GM19395 (cell line): ENCODE data around the gene PABPN1L.

Experiments used
- ATAC-seq: cut with Tn5 transposase; IDR thresholded peaks from one replicate; pipeline ENCODE4 v1.9.1; 2021; ENCODE audit warnings: mild to moderate bottlenecking, moderate library complexity; ENCODE audit not compliant: unreplicated experiment

Gene PABPN1L

GRCh38 chr16:88870608-88871348, 4.3 kb upstream of the PABPN1L start:
- no peak for ATAC-seq

GRCh38 chr16:88869673-88869980, 3.2 kb upstream of the PABPN1L start:
- ATAC-seq, result no peak

GRCh38 chr16:88868974-88869672, 2.7 kb upstream of the PABPN1L start:
- ATAC-seq, result no peak

DNA sequence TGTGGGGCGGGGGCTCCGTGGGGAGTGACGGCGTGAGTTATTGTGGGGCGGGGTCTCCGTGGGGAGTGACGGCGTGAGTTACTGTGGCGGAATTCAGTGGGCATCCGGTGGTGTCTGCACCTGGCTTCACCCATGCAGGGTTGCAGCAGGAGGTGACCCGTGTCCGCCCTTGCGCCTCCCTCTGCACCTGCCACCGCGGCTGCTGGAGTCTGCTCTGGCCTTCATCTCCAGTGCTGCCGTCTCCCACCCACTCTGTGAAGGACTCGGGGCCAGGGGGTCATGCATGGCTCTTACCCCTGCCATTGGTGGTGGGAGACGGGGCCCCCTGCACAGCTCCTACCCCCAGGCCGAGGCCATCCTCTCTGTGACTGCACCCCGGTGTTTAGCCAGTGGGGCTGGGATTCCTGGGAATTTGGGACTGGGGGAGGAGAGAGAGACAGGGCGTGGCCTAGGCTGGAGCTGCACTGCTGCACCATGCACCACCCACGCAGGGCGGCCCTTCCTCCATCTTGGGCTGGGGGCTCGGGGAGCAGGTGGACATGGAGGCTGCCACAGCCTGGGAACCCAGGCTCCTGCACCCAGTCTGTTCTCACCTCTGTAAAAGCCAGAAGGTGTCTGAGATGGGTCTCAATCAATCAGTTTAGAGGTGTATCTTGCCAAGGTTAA, 1.3 kb upstream of the PABPN1L start:
- ATAC-seq, result no peak

DNA sequence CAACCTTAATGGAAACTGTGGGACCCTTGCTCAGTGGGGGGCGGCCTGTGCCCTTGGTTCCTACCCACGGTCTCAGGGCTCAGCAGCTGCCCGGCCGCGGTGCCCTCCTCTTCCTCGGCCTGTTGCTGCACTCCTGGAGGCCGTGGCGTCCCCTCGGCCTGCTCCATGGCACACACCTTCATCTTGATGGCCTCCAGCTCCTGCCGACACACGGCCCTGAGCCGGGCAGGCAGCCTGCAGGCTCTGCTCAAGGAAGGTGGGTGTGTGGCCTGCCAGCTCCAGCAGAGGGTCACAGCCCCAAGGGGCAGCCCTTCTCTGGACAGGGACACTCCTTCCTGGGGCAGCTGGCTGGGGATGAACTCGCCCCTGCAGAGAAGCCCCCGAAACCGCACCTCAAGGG, 718 bp downstream of the PABPN1L start:
- no peak for ATAC-seq

DNA sequence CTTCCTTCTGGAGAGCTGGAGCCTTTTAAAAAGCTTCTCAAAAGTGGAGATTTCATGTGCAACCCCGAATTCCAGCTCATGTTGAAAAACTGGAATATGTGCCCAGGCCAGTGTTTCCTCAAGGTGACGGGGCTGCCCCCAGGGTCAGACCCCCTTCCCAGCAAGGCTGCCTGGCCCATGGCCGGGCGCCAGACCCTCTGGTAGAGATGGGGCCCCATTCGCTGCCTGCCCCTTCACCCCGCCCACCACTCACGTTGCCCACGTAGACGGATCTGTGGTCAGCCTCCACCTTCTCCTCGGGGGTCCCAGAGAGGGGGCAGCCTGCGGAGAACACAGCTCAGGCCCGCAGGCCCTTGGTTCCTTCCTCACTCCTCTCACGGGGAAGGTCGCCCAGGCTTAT, 1.1 kb downstream of the PABPN1L start:
- ATAC-seq, result no peak

DNA sequence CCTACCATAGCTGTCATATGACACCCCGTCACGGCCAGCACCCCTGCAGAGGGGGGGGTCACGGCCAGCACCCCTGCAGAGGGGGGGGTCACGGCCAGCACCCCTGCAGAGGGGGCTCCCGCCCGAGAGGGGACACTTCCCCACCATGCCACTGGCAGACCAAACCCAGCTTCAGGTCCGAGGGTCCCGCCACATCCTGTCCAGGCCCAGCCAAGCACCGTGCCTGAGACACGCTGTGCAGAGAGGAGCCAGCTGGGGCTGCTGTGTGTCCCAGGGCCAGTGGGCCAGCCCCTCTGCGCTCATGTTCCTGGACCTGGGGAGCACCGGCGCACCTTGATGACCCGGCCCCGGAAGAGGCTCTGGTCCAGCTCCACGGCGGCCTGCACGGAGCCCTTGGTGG, 1.9 kb downstream of the PABPN1L start:
- no peak for ATAC-seq

- no peak for ATAC-seq
Measured at GRCh38 chr16:88864099-88864498, 2.4 kb downstream of the PABPN1L start.

- ATAC-seq, result no peak
Measured at GRCh38 chr16:88863426-88863825, 3.0 kb downstream of the PABPN1L start.

- no peak for ATAC-seq
Measured at GRCh38 chr16:88862968-88863367, 3.5 kb downstream of the PABPN1L start.

- no peak for ATAC-seq
Measured at GRCh38 chr16:88861359-88861758, 5.1 kb downstream of the PABPN1L start.

GRCh38 chr16:88859381-88860091, 6.9 kb downstream of the PABPN1L start:
- ATAC-seq, result no peak

- peak; percentile 42 for ATAC-seq
Measured at GRCh38 chr16:88857728-88858339, 8.6 kb downstream of the PABPN1L start.

DNA sequence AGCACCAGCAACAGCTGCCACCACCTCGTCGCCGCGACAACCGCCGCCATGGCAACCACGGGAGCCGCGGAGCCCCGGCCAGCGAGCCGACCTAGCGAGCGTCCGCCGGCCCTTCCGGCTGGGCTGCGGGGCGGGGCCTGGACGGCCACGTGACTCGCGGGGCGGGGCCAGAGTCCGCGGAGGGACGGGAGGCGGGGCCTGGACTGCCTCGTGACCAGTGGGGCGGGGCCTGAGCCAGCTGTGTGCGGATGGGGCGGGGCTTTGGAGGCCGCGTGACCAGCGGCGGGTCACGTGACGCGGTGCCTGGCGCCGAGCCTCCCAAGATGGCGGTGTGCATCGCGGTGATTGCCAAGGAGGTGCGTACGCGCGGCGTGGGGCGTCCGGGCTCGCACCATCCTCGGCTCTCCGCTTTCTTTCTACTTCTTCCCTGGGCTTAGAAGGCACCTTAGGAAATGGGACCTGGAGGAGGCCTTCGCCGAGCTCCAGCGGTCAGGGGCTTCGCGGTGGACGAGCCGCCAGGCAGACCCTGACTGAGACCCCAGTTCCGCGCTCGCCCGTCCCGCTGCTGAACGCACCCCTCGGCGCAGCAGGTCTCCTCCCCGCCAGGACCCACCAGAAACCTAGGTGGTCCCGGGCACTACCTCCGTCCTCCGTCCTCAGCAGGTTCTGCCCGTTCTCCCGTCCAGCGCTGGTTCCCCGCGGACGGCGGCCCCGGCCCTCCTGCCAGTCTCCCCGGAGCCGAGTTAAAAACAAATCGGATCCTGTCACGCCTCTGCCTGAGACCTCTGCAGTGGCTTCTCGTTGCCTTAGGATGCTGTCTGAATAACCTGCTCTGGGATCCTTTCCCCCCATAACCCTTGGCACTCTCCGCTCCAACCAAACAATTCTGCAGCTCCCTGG, 9.4 kb downstream of the PABPN1L start, which contains the start of the genes GALNS and TRAPPC2L:
Gene GALNS (minus strand): TSS at position 120 of the 900 bp plus-strand sequence. CDS start 70 bp downstream, at position 50.
Gene TRAPPC2L (plus strand): TSS at position 300 of the 900 bp plus-strand sequence. CDS start 24 bp downstream, at position 324.
- peak; percentile 80 for ATAC-seq

- ATAC-seq, result peak; percentile 21
Measured at GRCh38 chr16:88856122-88856827, 10.2 kb downstream of the PABPN1L start.

DNA sequence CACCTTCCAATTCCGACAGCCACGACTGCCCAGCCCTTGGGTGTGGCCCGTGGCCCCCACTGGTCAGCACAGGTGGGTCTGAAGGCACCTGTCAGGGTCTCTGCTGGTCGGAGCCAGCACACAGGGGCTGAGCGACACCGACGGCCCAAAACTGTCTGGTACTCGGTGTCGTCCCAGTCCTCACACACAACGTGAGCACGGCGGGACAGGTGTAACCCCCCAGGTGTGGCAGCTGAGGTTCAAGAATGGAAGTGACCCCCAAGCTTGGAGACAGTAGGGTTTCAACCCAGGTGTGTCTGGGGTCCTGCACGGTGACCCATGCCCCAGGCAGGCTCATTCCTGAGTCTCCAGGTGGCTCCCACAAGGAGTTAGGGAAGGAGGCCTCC, 10.7 kb downstream of the PABPN1L start:
- ATAC-seq, result no peak

DNA sequence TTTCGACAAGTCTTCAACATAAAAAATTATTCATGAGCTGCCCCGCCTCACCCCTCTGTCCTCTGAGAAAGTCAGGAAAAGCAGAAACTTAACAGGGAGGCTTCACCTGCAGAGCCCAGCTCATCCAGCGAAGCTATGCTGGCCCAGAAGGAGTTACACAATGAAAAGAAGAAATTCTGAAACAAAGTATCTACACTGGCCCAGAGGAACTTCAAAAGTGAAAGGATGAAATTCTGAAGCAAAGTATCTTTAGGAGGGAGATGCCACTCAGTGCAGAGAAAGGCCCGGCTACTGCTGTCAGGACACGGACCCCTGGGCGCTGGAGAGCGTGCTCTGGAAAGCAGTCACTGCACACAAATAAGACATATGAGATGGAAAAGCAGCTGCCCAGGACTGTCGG, 11.3 kb downstream of the PABPN1L start:
- ATAC-seq, result no peak

DNA sequence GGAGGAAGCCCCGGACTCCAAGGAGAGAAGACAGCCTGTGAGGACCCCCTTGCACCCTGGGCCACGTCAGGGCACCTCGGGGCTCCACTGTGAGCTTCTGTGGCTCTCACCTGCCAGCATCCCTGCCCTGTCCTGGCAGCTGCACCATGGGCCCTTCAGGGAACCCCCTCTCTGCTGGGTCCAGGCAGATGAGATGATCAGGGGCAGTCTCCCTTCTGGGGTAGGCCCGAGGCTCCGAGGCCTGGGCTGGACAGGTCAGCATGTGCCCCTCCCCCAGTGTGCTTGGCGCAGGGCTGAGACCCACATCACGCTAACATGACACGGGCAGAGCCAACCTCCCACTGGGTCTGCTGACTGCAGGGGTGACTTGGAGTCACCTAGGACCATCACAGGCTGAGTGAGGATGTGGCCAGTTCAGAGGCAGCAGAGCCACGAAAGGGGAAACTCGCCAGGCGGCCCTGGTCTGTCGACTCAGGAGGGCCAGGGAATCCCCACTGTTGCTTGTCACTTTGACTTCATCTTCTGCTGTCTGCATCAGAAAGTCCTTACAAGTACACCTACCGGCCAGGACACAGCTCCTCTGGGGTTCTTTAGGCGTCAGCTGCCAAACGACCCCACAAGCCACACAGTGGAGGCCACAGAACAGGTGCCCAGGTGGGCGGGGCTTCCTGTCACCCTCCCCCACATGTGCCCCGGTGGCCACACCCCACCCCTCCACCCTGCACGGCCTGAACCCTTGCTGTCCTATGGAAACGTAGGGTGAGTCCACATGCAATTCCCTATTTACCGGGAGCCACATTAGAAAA, 12.0 kb downstream of the PABPN1L start:
- ATAC-seq, result no peak
